ENCODE data around the gene PTPRG. TPM values are rescaled to one million over a fixed set of nuclear protein-coding genes. Genes with fewer than 3 reads are reported as not detected.

Gene PTPRG
- total and polyA plus RNA-seq, 11 donors: 8.0 to 48.5 (median 35.4) TPM

DNA sequence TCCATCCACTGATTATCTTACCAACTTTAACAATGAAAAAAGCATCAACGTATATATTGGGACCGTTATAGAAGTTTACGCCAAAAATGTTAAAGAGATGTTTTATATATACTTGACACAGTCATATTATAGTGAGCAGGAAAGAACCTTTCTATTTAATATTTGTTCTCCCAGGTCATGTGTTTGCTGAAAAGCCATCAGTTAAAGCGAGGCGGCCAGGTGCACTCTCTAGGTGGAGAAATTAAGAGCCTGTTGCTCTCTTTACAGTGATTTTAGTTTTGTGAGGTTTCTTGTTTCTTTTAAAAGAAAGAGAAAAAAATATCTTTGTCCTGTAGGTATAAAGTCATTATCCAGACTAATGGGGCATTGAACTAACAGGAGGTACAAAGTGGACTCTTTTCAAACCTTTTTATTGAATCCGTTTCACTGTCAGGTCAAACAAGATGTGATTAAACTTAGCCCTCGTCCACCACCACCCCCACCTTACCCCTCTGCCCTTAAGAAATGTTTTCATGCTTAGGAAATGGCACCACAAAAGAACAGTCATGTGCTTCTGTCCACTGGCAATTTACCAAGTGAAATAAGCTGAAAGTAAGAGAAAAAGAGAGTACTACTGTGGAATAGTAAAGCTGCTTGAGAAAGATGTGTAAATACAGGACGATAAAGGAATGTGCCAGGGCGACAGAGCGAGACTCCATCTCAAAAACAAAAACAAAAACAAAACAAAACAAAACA, 279.9 kb downstream of the PTPRG start:
- Histone ChIP-seq H3K36me3 (no peaks in the 10 kb centered on the region), H3K4me1 (peaks cover 0 to 61% (median 27%) of the 10 kb centered on the region in 12 donors), H3K27me3 (no peaks in the 10 kb centered on the region), H3K9me3 (no peaks in the 10 kb centered on the region), H3K4me3 (no peak overlapping the region), H3K27ac (no peak overlapping the region)
- intact Hi-C loops (cut with DNase I): loop anchor here in 1 of 10 donors (10.0 kb wide), 1 partner anchor 106 kb away; no protein-coding TSS in a partner anchor
- ATAC-seq (peak in 3 of 4 donors; percentile 34 to 47 (median 42)), DNase-seq (no peak)
- 73 to 83% (median 80%) methylated on average over 10 of the region's 10 CpGs for WGBS, 4 donors
- TF ChIP-seq, protein P1, sequence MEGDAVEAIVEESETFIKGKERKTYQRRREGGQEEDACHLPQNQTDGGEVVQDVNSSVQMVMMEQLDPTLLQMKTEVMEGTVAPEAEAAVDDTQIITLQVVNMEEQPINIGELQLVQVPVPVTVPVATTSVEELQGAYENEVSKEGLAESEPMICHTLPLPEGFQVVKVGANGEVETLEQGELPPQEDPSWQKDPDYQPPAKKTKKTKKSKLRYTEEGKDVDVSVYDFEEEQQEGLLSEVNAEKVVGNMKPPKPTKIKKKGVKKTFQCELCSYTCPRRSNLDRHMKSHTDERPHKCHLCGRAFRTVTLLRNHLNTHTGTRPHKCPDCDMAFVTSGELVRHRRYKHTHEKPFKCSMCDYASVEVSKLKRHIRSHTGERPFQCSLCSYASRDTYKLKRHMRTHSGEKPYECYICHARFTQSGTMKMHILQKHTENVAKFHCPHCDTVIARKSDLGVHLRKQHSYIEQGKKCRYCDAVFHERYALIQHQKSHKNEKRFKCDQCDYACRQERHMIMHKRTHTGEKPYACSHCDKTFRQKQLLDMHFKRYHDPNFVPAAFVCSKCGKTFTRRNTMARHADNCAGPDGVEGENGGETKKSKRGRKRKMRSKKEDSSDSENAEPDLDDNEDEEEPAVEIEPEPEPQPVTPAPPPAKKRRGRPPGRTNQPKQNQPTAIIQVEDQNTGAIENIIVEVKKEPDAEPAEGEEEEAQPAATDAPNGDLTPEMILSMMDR (IDR thresholded peaks at IDR 0.05): no peak
- TF ChIP-seq POLR2A (IDR thresholded peaks at IDR 0.05): no peak

DNA sequence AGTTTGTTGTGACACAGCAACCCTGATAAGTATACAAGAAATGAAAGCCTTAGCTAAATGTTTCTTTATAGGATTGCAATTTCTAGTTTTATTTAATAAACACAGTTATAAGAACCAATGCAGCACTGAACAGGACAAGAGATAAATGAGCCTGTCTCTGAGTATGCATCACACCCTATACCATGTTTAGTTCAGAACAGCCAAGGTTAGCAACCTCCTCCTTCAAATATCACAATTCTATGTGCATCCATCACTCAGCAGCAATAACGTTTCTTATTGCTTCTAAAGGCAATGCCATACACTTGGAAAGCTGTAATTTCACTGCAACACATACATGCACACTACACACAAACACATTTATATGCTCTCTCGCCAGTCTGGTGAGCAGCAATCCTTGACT, 280.6 kb downstream of the PTPRG start:
- no peak for TF ChIP-seq POLR2A (IDR thresholded peaks at IDR 0.05)
- TF ChIP-seq, protein P1 (IDR thresholded peaks at IDR 0.05): no peak
- 66 to 75% (median 72%) methylated on average over 2 of the region's 2 CpGs for WGBS, 4 donors
- H3K27ac ChIP-seq: no peak overlapping the region

DNA sequence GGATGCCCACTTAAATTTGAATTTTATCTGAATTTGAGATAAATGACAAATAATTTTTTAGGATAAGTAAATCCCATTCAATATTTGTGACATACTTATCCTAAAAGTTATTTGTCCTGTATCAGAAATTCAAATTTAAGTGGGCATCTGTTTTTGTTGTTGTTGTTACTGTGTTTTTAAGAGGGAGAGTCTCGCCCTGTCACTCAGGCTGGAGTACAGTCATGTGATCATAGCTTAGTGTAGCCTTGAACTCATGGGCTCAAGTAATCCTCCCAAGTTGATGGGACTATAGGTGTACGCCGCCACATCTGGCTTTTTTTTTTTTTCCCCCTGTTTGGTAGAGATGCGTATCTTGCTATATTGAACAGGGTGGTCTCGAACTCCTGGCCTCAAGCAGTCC, 283.0 kb downstream of the PTPRG start:
- no peak overlapping the region for H3K4me3 ChIP-seq
- TF ChIP-seq, protein P1 (IDR thresholded peaks at IDR 0.05): no peak
- TF ChIP-seq POLR2A (IDR thresholded peaks at IDR 0.05): no peak
- DNase-seq (no peak), ATAC-seq (no peak)
- no peak overlapping the region for H3K27ac ChIP-seq
- no peaks in the 10 kb centered on the region for H3K9me3 ChIP-seq
- H3K27me3 ChIP-seq: no peaks in the 10 kb centered on the region
- WGBS, 4 donors: 96 to 99% (median 98%) methylated on average over 5 of the region's 5 CpGs
- no peaks in the 10 kb centered on the region for H3K36me3 ChIP-seq
- intact Hi-C loops (cut with DNase I): loop anchor here in 1 of 10 donors (10.0 kb wide), 1 partner anchor 110 kb away; no protein-coding TSS in a partner anchor
- peaks cover 16 to 78% (median 48%) of the 10 kb centered on the region in 12 donors for H3K4me1 ChIP-seq

More for the DNA sequence above, 280.6 kb downstream of the PTPRG start:
- no peaks in the 10 kb centered on the region for H3K9me3 ChIP-seq
- no peak for ATAC-seq
- no peak for DNase-seq
- intact Hi-C loops (cut with DNase I): loop anchor here in 1 of 10 donors (10.0 kb wide), 1 partner anchor 107 kb away; no protein-coding TSS in a partner anchor
- peaks cover 0 to 68% (median 33%) of the 10 kb centered on the region in 12 donors for H3K4me1 ChIP-seq
- no peaks in the 10 kb centered on the region for H3K27me3 ChIP-seq
- no peaks in the 10 kb centered on the region for H3K36me3 ChIP-seq
- no peak overlapping the region for H3K4me3 ChIP-seq

DNA sequence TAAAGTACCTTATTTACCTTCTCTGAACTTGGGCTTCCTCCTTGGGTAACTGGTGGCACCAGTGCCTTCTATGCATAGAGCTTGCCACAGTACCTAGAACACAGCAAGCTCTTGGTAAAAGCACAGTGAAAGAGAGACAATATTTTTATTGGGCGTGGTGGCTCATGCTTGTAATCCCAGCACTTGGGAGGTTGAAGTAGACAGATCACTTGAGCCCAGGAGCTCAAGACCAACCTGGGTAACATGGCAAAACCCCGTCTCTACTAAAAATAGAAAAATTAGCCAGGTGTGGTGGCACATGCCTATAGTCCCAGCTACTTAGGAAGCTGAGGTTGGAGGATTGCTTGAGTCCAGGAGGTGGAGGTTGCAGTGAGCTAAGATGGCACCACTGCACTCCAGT, 285.1 kb downstream of the PTPRG start:
- no peaks in the 10 kb centered on the region for H3K27me3 ChIP-seq
- TF ChIP-seq, protein P1 (IDR thresholded peaks at IDR 0.05): no peak
- no peak for TF ChIP-seq POLR2A (IDR thresholded peaks at IDR 0.05)
- intact Hi-C loops (cut with DNase I): loop anchor here in 6 of 10 donors (5.0 to 10.0 kb wide), 4 partner anchors 34 to 284 kb away; partner anchors contain the start of gene PTPRG (in 1 of the 6)
- no peak for ATAC-seq
- peaks cover 16 to 75% (median 53%) of the 10 kb centered on the region in 12 donors for H3K4me1 ChIP-seq
- no peak overlapping the region for H3K4me3 ChIP-seq
- no peaks in the 10 kb centered on the region for H3K36me3 ChIP-seq
- 94 to 97% (median 94%) methylated on average over 2 of the region's 2 CpGs for WGBS, 4 donors
- no peaks in the 10 kb centered on the region for H3K9me3 ChIP-seq
- no peak for DNase-seq
- H3K27ac ChIP-seq: peak overlapping the region in 9 of 12 donors; percentile 74 to 93 (median 84)
